Measurements from ENCODE around the gene DIPK1A.

DNA sequence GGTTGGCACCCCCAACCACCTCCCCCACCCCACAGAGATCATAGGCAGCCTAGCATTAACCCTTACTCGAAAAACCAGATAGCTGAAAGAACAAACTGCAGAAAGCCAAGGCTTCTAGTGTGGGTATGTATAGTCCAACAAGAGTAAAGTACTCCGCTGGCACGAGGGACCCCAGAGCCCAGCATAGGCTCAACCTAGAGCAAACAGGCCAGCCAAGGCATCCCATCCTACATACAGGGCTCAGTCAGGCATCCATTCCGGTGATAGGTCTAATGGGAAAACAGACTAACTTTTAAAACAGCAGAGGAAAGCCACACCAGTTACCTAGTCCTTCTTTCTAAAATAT, 17.8 kb downstream of the DIPK1A start:
- TF ChIP-seq, protein P1, sequence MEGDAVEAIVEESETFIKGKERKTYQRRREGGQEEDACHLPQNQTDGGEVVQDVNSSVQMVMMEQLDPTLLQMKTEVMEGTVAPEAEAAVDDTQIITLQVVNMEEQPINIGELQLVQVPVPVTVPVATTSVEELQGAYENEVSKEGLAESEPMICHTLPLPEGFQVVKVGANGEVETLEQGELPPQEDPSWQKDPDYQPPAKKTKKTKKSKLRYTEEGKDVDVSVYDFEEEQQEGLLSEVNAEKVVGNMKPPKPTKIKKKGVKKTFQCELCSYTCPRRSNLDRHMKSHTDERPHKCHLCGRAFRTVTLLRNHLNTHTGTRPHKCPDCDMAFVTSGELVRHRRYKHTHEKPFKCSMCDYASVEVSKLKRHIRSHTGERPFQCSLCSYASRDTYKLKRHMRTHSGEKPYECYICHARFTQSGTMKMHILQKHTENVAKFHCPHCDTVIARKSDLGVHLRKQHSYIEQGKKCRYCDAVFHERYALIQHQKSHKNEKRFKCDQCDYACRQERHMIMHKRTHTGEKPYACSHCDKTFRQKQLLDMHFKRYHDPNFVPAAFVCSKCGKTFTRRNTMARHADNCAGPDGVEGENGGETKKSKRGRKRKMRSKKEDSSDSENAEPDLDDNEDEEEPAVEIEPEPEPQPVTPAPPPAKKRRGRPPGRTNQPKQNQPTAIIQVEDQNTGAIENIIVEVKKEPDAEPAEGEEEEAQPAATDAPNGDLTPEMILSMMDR (IDR thresholded peaks at IDR 0.05; ENCODE audit: borderline replicate concordance, extremely low read depth, low read length, poor library complexity, severe bottlenecking) = no peak
- no peak for TF ChIP-seq EZH2 (IDR thresholded peaks at IDR 0.05; ENCODE audit: borderline replicate concordance, low read depth, low read length, severe bottlenecking)

Measured in DND-41 (cell line).